GM21528 (cell line): ENCODE measurements around the gene ERGIC1.
"Not testable (repeated sequence)": the region's sequence is repeated elsewhere in the genome, so short reads cannot be mapped to it uniquely, and the experiment has no call there.

Experiments used
- ATAC-seq: cut with Tn5 transposase; IDR thresholded peaks from one replicate; pipeline ENCODE4 v1.9.1; 2021; ENCODE audit warnings: mild to moderate bottlenecking, moderate library complexity; ENCODE audit not compliant: unreplicated experiment, low FRiP score

ERGIC1 gene

DNA sequence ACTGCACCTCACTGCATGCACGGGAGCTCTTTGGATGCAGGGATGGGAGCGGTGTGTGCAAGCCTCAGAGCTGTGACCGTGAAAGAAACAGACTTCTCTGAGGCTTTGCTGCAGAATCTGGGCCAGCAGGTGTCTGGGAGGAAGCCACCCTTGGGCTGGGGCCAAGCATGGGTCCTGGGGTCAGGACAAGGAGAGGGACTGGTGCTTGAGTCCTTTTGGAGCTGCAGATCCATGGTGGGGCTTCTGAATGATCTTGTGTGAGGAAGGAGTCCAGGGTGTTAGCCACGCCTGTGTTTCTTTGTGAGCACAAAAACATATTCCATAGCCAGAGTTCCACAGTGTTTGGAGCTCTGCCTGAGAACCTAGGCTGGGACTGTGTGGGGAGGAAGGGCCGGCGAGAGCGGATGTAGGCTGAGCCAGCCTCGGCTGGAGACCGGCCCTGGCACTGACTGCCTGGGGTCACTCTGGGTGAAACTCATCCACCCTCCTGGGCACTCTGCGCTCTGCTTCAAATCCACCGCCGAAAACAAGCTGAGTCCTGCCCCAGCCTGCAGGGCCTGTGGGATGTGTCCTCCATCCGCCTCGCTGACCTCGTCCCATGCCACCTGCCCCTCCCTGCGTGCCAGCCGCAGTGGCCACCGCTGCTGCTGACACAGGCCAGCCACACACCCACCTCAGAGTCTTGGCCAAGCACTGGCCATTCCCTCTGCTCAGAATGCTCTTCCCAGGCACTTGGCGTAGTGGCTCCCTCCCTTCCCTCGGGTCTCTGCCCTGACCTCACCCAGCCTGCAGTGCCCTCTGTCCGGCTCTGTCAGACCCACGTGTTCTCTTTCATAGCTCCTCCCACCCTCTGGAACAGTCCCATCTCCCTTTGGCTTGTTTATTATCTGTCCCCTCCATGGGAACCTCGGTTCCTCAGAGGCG, 26.7 kb downstream of the ERGIC1 start:
- no peak for ATAC-seq

DNA sequence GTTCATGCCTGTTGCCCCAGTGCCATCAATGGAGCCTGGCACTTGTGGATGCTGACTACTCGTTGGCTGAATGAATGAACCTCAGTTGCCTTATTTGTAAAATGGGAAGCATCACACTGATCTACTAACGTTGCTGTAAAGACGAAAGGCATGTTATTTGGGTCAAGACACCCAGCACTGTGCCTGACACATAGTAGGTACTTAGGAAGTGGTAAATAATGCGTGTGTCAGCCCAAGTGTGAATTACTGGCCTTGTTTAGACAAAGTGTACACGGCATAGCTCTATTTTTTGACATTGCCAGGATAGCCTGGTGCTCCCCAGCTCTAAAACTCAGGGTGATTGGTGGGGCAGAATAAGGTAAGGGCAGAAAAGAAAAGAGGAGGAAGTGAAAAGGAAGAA, 27.4 kb downstream of the ERGIC1 start:
- ATAC-seq, result no peak

DNA sequence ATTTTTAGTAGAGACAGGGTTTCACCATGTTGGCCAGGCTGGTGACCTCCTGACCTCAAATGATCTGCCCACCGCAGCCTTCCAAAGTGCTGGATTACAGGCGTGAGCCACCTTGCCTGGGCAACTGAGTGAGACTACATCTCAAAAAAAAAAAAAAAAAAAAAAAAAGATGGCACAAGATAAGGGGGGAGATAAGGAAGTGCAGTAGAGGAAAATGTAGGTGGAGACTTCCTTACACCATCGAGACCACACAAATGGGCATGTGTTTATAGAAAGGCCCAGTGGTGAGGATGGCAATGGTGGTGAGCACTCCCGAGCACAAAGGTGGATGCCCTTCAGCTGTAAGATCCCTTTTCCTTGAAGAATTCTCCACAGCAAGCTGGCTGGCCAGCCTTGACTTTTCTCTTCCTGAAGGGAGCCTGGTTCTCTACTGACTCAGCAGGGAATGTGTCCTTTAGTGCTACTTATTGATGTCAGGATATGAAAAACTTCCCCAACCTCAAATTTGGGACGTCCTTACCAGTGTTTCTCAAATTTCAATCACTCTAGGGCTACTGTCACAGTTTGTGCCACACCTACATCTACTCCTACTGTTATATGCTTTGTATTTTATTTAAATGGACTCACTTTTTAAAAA, 28.2 kb downstream of the ERGIC1 start:
- no peak for ATAC-seq

DNA sequence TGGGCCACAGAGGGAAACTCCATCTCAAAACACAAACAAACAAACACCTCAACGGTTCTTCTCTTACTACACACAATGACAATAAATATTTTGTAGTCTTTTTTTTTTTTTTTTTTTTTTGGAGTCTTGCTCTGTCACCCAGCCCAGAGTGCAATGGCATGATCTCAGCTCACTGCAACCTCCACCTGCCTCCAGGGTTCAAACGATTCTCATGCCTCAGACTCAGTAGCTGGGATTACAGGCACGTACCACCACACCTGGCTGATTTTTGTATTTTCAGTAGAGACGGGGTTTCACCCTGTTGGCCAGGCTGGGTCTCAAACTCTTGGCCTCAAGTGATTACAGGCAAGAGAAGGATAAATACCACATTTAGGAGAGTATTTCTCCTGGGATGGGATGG, 30.1 kb downstream of the ERGIC1 start:
- ATAC-seq, result not testable (repeated sequence)

GRCh38 chr5:172864747-172865146, 30.7 kb downstream of the ERGIC1 start:
- no peak for ATAC-seq

DNA sequence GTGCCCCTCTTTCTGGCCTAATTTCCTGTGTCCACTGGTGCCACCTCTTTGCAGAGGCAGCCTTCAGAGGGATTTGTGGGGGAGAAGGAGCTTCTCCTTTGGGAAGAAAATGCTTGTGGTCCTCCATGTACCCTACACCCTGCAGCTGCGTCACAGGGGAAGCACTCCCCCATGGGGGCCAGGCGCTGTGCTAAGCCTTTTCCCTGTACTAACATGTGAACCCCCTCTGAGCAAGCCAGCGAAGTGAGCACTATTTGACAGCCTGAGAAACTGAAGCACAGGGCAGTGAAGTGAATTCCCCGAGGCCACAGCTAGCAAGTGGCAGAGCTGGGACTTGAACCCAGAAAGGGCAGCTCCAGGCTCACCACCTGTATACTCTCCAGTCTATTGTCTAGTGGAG, 32.3 kb downstream of the ERGIC1 start:
- ATAC-seq, result no peak

DNA sequence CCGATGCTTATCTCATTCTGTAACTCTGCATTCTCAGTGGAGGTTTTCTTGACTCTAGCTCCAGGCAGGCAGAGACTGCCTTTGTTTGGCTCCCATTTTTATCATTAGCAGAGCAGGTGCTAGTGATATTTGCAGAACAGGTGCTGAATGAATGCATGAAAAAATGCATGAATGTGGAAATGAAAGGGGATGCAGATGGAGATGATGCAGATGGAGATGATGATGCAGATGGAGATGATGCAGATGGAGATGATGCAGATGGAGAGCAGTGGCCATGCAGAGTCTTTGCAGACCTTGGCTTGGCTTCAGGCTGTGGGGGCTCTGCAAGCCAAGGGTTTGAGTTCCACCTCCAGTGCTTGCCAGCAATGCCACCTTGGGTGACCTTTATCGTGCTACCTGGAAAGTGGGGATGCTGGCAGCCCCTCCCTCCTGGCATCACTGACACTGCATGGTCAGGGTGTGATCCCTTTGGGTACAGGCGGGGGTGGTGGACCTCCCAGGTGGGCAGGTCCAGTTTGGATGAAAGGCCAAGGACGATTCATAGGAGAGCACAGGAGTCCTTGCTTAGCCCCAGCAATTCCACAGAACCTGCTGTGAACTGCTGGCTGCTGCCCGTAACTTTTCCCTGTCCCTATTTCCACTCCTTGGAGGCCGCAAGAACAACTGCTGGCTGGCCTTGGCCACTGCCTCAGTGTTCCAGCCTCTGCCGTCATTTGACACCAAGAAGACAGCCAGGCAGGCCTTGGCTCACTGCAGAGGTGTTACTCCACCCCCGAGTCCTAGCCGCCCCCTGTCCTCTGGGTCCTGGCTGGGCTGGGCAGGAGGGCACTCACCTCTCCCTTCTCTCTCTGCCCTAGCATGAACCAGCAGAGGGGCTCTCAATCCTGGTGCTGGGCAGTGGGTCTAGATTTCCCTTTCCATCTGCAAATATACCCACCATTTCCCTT, 33.0 kb downstream of the ERGIC1 start:
- ATAC-seq, result no peak

DNA sequence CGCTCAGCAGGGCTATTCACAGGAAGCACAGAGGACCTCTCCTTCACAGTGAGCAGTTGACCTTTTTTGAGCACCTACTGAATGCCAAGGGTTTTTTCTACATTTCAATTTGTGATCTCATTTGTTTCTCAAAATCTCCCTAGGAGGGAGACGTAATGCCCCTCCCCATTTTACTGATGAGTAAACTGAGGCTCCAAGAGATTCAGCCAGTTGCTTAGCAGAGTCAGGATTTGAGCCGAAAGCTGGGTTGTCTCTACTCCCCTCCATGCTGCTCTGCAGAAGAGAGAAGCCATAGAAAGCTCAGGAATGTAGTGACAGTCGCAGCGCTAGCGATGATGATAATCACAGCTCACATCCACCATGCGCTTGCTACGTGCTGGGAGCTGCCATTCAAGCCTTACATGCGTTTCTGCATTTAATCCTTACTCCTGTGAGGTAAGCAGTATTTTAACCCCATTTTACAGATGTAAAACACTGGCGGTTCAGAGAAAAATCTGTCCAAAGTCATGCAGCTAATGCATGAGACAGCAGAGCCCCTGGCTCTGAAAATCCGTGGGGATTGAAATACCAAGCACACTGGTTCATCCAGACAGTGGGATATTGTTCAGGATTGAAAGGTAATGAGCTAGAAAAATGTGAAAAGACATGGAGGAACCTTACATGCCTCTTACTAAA, 33.8 kb downstream of the ERGIC1 start:
- no peak for ATAC-seq

GRCh38 chr5:172868436-172868923, 34.4 kb downstream of the ERGIC1 start:
- ATAC-seq, result no peak

DNA sequence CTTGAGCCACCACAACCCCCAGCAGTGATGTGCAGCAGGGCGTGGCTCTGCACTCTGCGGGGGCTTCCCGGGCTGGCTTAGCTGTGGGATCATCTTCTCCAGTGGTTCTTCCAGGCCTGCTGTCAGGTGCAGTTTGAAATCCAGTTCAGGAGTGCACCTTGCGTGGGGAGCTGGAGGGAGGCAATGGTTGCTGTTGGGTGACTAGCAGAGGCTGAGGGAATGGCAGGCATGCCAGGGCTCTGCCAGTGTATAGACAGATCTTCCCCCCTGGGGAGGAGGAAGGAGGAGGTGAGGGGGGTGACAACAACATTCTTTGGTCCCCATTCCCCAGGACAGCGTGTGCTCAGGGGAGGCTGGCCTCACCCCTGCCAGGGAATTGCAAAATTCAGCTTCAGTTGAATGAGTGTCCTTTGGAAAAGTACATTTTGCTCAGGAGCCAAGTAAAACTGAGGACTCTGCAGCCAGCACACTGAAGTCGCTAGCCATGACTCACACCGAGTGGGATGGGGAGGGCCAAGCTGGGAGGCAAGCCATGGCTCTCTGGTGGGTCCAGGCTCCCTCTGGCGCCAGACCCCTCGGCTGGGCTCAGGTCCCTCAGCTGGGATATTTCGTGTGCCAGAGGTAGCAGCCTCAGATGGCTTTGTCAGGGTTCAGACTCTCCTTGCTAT, 35.0 kb downstream of the ERGIC1 start:
- ATAC-seq, result no peak

DNA sequence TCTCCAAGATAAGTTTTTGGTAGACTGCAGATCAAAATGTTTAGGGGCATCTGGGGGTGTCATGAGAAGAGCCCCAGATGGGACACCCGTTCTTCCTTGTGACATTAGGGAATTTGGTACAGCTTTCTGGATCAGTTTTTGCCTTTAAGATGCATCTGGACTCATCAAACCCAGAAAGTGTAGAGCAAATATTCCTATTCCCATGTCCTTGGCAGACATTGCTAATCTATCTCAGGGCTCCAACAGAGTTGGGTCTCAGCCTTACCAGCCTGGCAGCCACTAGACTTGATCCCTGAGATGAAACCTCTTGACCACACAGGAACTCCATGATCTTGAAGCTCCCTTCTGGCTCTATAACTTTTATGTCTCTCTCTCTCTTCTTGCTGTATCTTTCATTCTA, 35.6 kb downstream of the ERGIC1 start:
- ATAC-seq, result no peak

- ATAC-seq, result no peak
Observed at GRCh38 chr5:172870291-172870714, 36.3 kb downstream of the ERGIC1 start.

GRCh38 chr5:172870715-172871461, 36.8 kb downstream of the ERGIC1 start:
- ATAC-seq, result no peak

GRCh38 chr5:172871536-172871935, 37.5 kb downstream of the ERGIC1 start:
- no peak for ATAC-seq

GRCh38 chr5:172871982-172872381, 37.9 kb downstream of the ERGIC1 start:
- ATAC-seq, result no peak

DNA sequence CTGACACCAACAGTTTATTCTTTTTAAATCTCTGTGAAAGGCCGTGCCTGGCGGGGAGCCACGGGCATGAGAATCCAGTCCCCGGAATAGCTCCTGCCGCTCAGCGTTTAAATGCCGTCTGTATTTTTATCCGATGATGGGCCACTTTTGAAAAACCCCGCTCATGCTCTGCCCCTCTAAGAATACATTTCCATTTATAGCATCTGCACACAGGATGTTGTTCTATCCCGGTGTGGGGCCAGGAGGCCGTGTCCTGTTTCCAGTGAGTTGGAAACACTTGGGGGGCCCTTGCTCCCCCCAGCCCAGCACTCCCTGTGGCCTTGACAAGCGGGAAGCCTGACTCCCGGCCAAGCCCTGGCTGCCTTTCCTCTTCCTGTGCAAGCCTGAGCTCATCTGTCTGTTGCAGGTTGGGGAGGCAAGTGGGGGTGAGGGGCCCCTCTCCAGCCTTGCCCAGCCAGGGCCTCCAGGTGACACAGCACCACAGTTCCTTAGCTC, 39.0 kb downstream of the ERGIC1 start:
- no peak for ATAC-seq

DNA sequence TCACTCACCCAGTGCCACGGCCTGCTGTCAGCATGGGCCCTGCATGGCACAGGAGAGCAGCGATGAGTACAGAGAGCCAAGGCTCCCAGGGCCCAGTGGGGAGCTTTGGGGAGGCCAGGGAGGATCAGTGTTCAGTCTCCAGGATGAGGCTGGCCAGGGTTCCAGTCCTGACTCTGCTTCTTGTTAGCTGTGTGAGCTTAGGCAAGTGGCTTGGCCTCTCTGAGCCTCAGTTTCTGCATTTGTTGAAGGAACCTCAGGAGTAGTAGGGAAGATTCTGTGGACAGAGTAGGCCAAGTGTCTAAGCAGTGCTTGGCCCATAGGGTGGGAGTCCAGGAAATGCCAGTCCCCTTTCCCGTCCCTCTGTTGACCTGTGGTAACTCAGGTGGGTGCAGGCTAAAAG, 39.5 kb downstream of the ERGIC1 start:
- ATAC-seq, result no peak

- no peak for ATAC-seq
Observed at GRCh38 chr5:172874647-172875504, 40.8 kb downstream of the ERGIC1 start.
